OCI-LY3 (cell line): Measurements from ENCODE around the gene MGAT4B.

Experiments
- H2AFZ ChIP-seq: fragments of 200-600, 300-600 bp; shearing (Covaris generic); 2 replicates; pipeline ENCODE4 v1.6.0; 2014; ENCODE audit warnings: antibody characterized with exemption, low read depth, low read length
- H3K27ac ChIP-seq: fragments of 200-600, 300-600 bp; sonication (generic); 2 replicates; pipeline ENCODE4 v1.5.1; 2014; ENCODE audit warnings: mild to moderate bottlenecking, low read length, moderate library complexity, mixed read lengths
- H3K27me3 ChIP-seq: fragments of 200-600, 300-600 bp; sonication (generic); 2 replicates; pipeline ENCODE4 v1.6.1; 2014; ENCODE audit warnings: low read depth, low read length, mixed read lengths
- H3K36me3 ChIP-seq: fragments of 200-600, 300-600 bp; sonication (generic); replicated peaks from 2 replicates; pipeline ENCODE3; 2014; ENCODE audit warnings: low read depth, low read length, mixed read lengths
- H3K4me1 ChIP-seq: fragments of 300-600, 200-600 bp; sonication (generic); 2 replicates; pipeline ENCODE4 v1.6.1; 2014; ENCODE audit warnings: low read length, mixed read lengths
- H3K4me2 ChIP-seq: fragments of 200-600, 300-600 bp; sonication (generic); 2 replicates; pipeline ENCODE4 v1.6.1; 2014; ENCODE audit warnings: low read length, mixed read lengths
- H3K4me3 ChIP-seq: fragments of 300-600, 200-600 bp; sonication (generic); 2 replicates; pipeline ENCODE4 v1.5.1; 2014; ENCODE audit warnings: antibody characterized with exemption, mild to moderate bottlenecking, low read length, moderate library complexity
- H3K79me2 ChIP-seq: fragments of 300-600, 200-600 bp; shearing (Covaris generic); 2 replicates; pipeline ENCODE4 v1.6.1; 2014; ENCODE audit warnings: mild to moderate bottlenecking, low read length, mixed read lengths
- H3K9ac ChIP-seq: fragments of 300-600, 200-600 bp; shearing (Covaris generic); 2 replicates; pipeline ENCODE4 v1.6.0; 2014; ENCODE audit warnings: mild to moderate bottlenecking, low read length, moderate library complexity
- H3K9me3 ChIP-seq: fragments of 200-600, 300-600 bp; shearing (Covaris generic); 2 replicates; pipeline ENCODE4 v1.6.1; 2014; ENCODE audit warnings: low read length, mixed read lengths; ENCODE audit not compliant: insufficient read depth
- H4K20me1 ChIP-seq: fragments of 200-600, 300-600 bp; sonication (generic); 2 replicates; pipeline ENCODE4 v1.6.1; 2016; ENCODE audit warnings: low read length, mixed read lengths; ENCODE audit not compliant: insufficient read depth
- CTCF ChIP-seq: fragments of 200-600, 300-600 bp; sonication (generic); IDR thresholded peaks from 2 replicates; pipeline ENCODE4 v1.5.1; 2014; ENCODE audit warnings: antibody characterized with exemption, low read length, low read depth
- EZH2phosphoT487 ChIP-seq: fragments of 200-600 bp; shearing (Covaris generic); IDR thresholded peaks from 2 replicates; pipeline ENCODE4 v1.6.1; 2018; ENCODE audit warnings: antibody characterized with exemption, mixed run types, low read depth

MGAT4B gene

GRCh38 chr5:179812135-179812825, 5.6 kb upstream of the MGAT4B start:
- Histone ChIP-seq H3K27me3 (no peaks in the 10 kb centered on the region), H4K20me1 (no peaks in the 10 kb centered on the region; the same call in 1 of the 2 replicates), H2AFZ (no peak overlapping the region), H3K79me2 (peaks cover 13% of the 10 kb centered on the region), H3K9ac (no peak overlapping the region), H3K9me3 (no peaks in the 10 kb centered on the region), H3K27ac (no peak overlapping the region), H3K4me1 (peaks cover 9% of the 10 kb centered on the region), H3K4me3 (no peak overlapping the region), H3K4me2 (no peak overlapping the region), H3K36me3 (peaks cover 23% of the 10 kb centered on the region)
- no peak for TF ChIP-seq CTCF
- TF ChIP-seq EZH2phosphoT487 = no peak

GRCh38 chr5:179805529-179806249, 977 bp downstream of the MGAT4B start:
- Histone ChIP-seq H3K4me3 (peak overlapping the region; percentile 97), H3K36me3 (peaks cover under 1% of the 10 kb centered on the region), H3K9ac (peak overlapping the region; percentile 94), H3K27ac (peak overlapping the region; percentile 78), H3K4me1 (peaks cover 28% of the 10 kb centered on the region), H3K9me3 (no peaks in the 10 kb centered on the region), H3K79me2 (peaks cover 46% of the 10 kb centered on the region), H2AFZ (no peak overlapping the region), H3K4me2 (peak overlapping the region; percentile 86), H3K27me3 (no peaks in the 10 kb centered on the region), H4K20me1 (peaks cover 16% of the 10 kb centered on the region)
- TF ChIP-seq CTCF = no peak
- TF ChIP-seq EZH2phosphoT487 = no peak

- H3K4me3 ChIP-seq = peak overlapping the region; percentile 97
- no peaks in the 10 kb centered on the region for H3K36me3 ChIP-seq
- H4K20me1 ChIP-seq = peaks cover 16% of the 10 kb centered on the region
- H3K9me3 ChIP-seq = no peaks in the 10 kb centered on the region
- H3K27me3 ChIP-seq = no peaks in the 10 kb centered on the region
- H3K79me2 ChIP-seq = peaks cover 46% of the 10 kb centered on the region
- TF ChIP-seq EZH2phosphoT487 = no peak
- TF ChIP-seq CTCF = no peak
- no peak overlapping the region for H2AFZ ChIP-seq
- H3K9ac ChIP-seq = peak overlapping the region; percentile 94
- H3K27ac ChIP-seq = no peak overlapping the region
- H3K4me2 ChIP-seq = peak overlapping the region; percentile 86
- peaks cover 28% of the 10 kb centered on the region for H3K4me1 ChIP-seq
Observed at GRCh38 chr5:179805070-179805528, 1.6 kb downstream of the MGAT4B start.

GRCh38 chr5:179804555-179804947, 2.1 kb downstream of the MGAT4B start:
- Histone ChIP-seq H3K9ac (peak overlapping the region; percentile 94; the same call in 1 of the 2 replicates), H3K9me3 (no peaks in the 10 kb centered on the region), H2AFZ (no peak overlapping the region), H3K4me3 (peak overlapping the region; percentile 97), H3K4me2 (peak overlapping the region; percentile 86), H3K79me2 (peaks cover 46% of the 10 kb centered on the region), H3K27ac (no peak overlapping the region), H4K20me1 (peaks cover 16% of the 10 kb centered on the region), H3K27me3 (no peaks in the 10 kb centered on the region), H3K4me1 (peaks cover 28% of the 10 kb centered on the region), H3K36me3 (peaks cover 4% of the 10 kb centered on the region)
- no peak for TF ChIP-seq EZH2phosphoT487
- no peak for TF ChIP-seq CTCF
